A549 (cell line): ENCODE results near the gene ELOVL6. TPM values are rescaled to one million over a fixed set of nuclear protein-coding genes. Genes with fewer than 3 reads are reported as not detected.

ENCODE experiments used
- ATAC-seq, 2 experiments: fragments of 200-7000 bp in 1 of 2; fragments of >200 bp in 1 of 2; cut with Nextera tagmentation in 1 of 2; cut with Tn5 transposase in 1 of 2; 3 replicates each; pipeline versions ENCODE4 v1.8.0 to v1.9.1; 2018 to 2020; ENCODE audit warnings: mild to moderate bottlenecking in 1 of 2, moderate library complexity in 1 of 2
- CTCF ChIA-PET: fragments of 300-600 bp; sonication (Branson Sonifier 250); formaldehyde crosslinking; extraction: SDS; loops from one replicate; lab custom pipeline; 2021; ENCODE audit warnings: antibody characterized with exemption, inconsistent platforms; lab: Yijun Ruan, JAX
- POLR2A ChIA-PET: fragments of 350-600 bp; formaldehyde crosslinking; extraction: SDS; loops from one replicate; lab custom pipeline; 2021; ENCODE audit warnings: antibody characterized with exemption, inconsistent platforms; lab: Yijun Ruan, JAX
- DNase-seq, 2 experiments: peaks; one replicate each; pipeline versions ENCODE4 v3.0.0 to v3.0.0-alpha.2; 2011 to 2016; ENCODE audit warnings: low read depth in 1 of 2, low spot score in 1 of 2
- FAIRE-seq: peaks from 2 replicates; lab custom pipeline; 2011; peaks lifted over from hg19 to GRCh38; lab: Jason Lieb, UNC
- H3K27ac ChIP-seq, 2 experiments: fragments of >200 bp; sonication (Bioruptor Twin); formaldehyde crosslinking; 3 replicates each; pipeline ENCODE4 v1.5.1; 2016 to 2017
- H3K4me1 ChIP-seq: fragments of >200 bp; sonication (Bioruptor Twin); formaldehyde crosslinking; 3 replicates; pipeline ENCODE4 v1.6.1; 2016
- H3K4me2 ChIP-seq: fragments of >200 bp; sonication (Bioruptor Twin); formaldehyde crosslinking; 3 replicates; pipeline ENCODE4 v1.6.1; 2016
- H3K4me3 ChIP-seq: fragments of >200 bp; sonication (Bioruptor Twin); formaldehyde crosslinking; 3 replicates; pipeline ENCODE4 v1.5.1; 2016
- H3K9me3 ChIP-seq: fragments of >200 bp; sonication (Bioruptor Twin); formaldehyde crosslinking; 3 replicates; pipeline ENCODE4 v1.6.1; 2016
- BCL3 ChIP-seq: fragments of >200 bp; sonication (Bioruptor Twin); formaldehyde crosslinking; IDR thresholded peaks from 3 replicates; pipeline ENCODE4 v1.6.1; 2016
- CBX2 ChIP-seq: fragments of 200-600 bp; sonication (generic); IDR thresholded peaks from 2 replicates; pipeline ENCODE4 v1.6.1; 2016; ENCODE audit warnings: low read depth, mild to moderate bottlenecking, borderline replicate concordance
- CBX8 ChIP-seq: fragments of 200-600 bp; sonication (generic); IDR thresholded peaks from 2 replicates; pipeline ENCODE4 v1.6.1; 2016
- ELK1 ChIP-seq: fragments of 150-350 bp; IDR thresholded peaks from 2 replicates; pipeline ENCODE4 v1.6.1; 2014; ENCODE audit warnings: low read depth, mild to moderate bottlenecking, low read length
- FOSL2 ChIP-seq, 2 experiments: fragments of 450-650 bp in 1 of 2; fragments of >200 bp in 1 of 2; sonication (Bioruptor Twin) in 1 of 2; formaldehyde crosslinking; IDR thresholded peaks; 2 replicates each; pipeline versions ENCODE4 v1.5.0 to v1.6.1; 2016 to 2020; ENCODE audit warnings: mild to moderate bottlenecking in 1 of 2, moderate library complexity in 1 of 2
- GATA3 ChIP-seq: IDR thresholded peaks from 2 replicates; pipeline ENCODE4 v1.6.1; 2012; ENCODE audit warnings: borderline replicate concordance
- HOXB13 ChIP-seq: fragments of 250-450 bp; sonication (Bioruptor Pico); IDR thresholded peaks from 2 replicates; pipeline ENCODE4 v1.5.0; 2020; ENCODE audit warnings: low read depth, mild to moderate bottlenecking, moderate library complexity
- JUN ChIP-seq, 2 experiments: fragments of >200 bp; sonication (Bioruptor Twin); formaldehyde crosslinking; IDR thresholded peaks; 2 replicates in 1 of 2; 3 replicates in 1 of 2; pipeline ENCODE4 v1.6.1; 2016 to 2017
- JUNB ChIP-seq: fragments of >200 bp; sonication (Bioruptor Twin); formaldehyde crosslinking; IDR thresholded peaks from 2 replicates; pipeline ENCODE4 v1.6.1; 2016
- NFE2L2 ChIP-seq: fragments of 150-350 bp; conservative IDR thresholded peaks from 2 replicates; pipeline ENCODE4 v1.6.1; 2014; ENCODE audit warnings: low read length
- NR3C1 ChIP-seq: fragments of >200 bp; sonication (Bioruptor Twin); formaldehyde crosslinking; IDR thresholded peaks from 3 replicates; pipeline ENCODE4 v1.6.1; 2017
- POLR2AphosphoS2 ChIP-seq: conservative IDR thresholded peaks from 2 replicates; pipeline ENCODE4 v1.6.1; 2012; ENCODE audit warnings: low read length, improper control_type of control experiment, inconsistent platforms
- RFX5 ChIP-seq: fragments of 450-650 bp; IDR thresholded peaks from 2 replicates; pipeline ENCODE4 v1.7.1; 2014; ENCODE audit warnings: antibody characterized with exemption, mild to moderate bottlenecking, moderate library complexity
- SREBF2 ChIP-seq: fragments of 450-650 bp; IDR thresholded peaks from 2 replicates; pipeline ENCODE4 v1.6.1; 2014; ENCODE audit warnings: mild to moderate bottlenecking, moderate library complexity
- ZFP36 ChIP-seq: fragments of 450-650 bp; IDR thresholded peaks from 2 replicates; pipeline ENCODE4 v1.6.1; 2014; ENCODE audit warnings: borderline replicate concordance; ENCODE audit not compliant: partially characterized antibody
- ZSCAN20 ChIP-seq: fragments of 250-450 bp; sonication (Bioruptor Pico); IDR thresholded peaks from 2 replicates; pipeline ENCODE4 v1.8.0; 2022; ENCODE audit warnings: mild to moderate bottlenecking, moderate library complexity
- WGBS: methylation state at CpG from one replicate; pipeline ENCODE4 v1.1.6; 2017; ENCODE audit errors: missing lambda C conversion rate; 5-methylcytosine and 5-hydroxymethylcytosine counted together
- polyA plus RNA-seq, 4 experiments: library from polyadenylated mRNA; depleted of rRNA in 3 of 4; stranded (reverse); fragments of >200 nt; fragmentation: RNase III in 1 of 4; extraction: RNeasy Plus Mini Kit Qiagen cat#74134 plus additional on column Dnase treatment in 1 of 4; gene quantifications; 2 replicates in 3 of 4; 3 replicates in 1 of 4; pipeline ENCODE4 v1.2.3, GENCODE V29; 2011 to 2017
- TF ChIP-seq, protein P1 (sequence below): fragments of >200 bp; sonication (Bioruptor Twin); formaldehyde crosslinking; IDR thresholded peaks from 2 replicates; pipeline ENCODE4 v1.6.1; 2016
- TF ChIP-seq, protein P2 (sequence below): fragments of 200-600 bp; sonication (generic); IDR thresholded peaks from 2 replicates; pipeline ENCODE4 v1.6.1; 2016; ENCODE audit warnings: antibody characterized with exemption, mild to moderate bottlenecking, moderate library complexity
- TF ChIP-seq, protein P3 (sequence below): IDR thresholded peaks from 2 replicates; pipeline ENCODE4 v1.6.1; 2012; ENCODE audit warnings: low read depth, borderline replicate concordance

ELOVL6 gene
- polyA plus RNA-seq, 2 of the 4 experiments (the other 2 are of a cell fraction), result 22.0 to 26.8 TPM

- no peak for TF ChIP-seq RFX5
- TF ChIP-seq, protein P1, sequence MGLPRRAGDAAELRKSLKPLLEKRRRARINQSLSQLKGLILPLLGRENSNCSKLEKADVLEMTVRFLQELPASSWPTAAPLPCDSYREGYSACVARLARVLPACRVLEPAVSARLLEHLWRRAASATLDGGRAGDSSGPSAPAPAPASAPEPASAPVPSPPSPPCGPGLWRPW, result no peak
- no peak for TF ChIP-seq FOSL2 (IDR thresholded peaks at IDR 0.05)
- TF ChIP-seq FOSL2 (CRISPR knock-in tag; IDR thresholded peaks at IDR 0.05), result no peak
- no peak for TF ChIP-seq CBX2
- TF ChIP-seq HOXB13, result no peak
- TF ChIP-seq CBX8, result no peak
- no peak for TF ChIP-seq ZSCAN20 (CRISPR knock-in tag)
Measured at GRCh38 chr4:110135523-110135922, 62.9 kb downstream of the ELOVL6 start (continued).

GRCh38 chr4:110135076-110135475 lies 63.3 kb downstream of the ELOVL6 start:
- ATAC-seq, result no peak

More at GRCh38 chr4:110135076-110135475, 63.3 kb downstream of the ELOVL6 start:
- no peak for DNase-seq
- POLR2A ChIA-PET, result no interaction called here
- Histone ChIP-seq H3K27ac (no peak overlapping the region), H3K9me3 (no peaks in the 10 kb centered on the region), H3K4me3 (no peak overlapping the region), H3K4me1 (no peaks in the 10 kb centered on the region), H3K4me2 (no peak overlapping the region)
- 94% methylated on average over 2 of the region's 2 CpGs for WGBS
- CTCF ChIA-PET, result no interaction called here
- no peak for TF ChIP-seq POLR2AphosphoS2
- no peak for TF ChIP-seq NR3C1
- TF ChIP-seq JUNB, result no peak
- TF ChIP-seq SREBF2, result no peak
- no peak for TF ChIP-seq ZFP36
- TF ChIP-seq ELK1, result no peak
- TF ChIP-seq, protein P2, sequence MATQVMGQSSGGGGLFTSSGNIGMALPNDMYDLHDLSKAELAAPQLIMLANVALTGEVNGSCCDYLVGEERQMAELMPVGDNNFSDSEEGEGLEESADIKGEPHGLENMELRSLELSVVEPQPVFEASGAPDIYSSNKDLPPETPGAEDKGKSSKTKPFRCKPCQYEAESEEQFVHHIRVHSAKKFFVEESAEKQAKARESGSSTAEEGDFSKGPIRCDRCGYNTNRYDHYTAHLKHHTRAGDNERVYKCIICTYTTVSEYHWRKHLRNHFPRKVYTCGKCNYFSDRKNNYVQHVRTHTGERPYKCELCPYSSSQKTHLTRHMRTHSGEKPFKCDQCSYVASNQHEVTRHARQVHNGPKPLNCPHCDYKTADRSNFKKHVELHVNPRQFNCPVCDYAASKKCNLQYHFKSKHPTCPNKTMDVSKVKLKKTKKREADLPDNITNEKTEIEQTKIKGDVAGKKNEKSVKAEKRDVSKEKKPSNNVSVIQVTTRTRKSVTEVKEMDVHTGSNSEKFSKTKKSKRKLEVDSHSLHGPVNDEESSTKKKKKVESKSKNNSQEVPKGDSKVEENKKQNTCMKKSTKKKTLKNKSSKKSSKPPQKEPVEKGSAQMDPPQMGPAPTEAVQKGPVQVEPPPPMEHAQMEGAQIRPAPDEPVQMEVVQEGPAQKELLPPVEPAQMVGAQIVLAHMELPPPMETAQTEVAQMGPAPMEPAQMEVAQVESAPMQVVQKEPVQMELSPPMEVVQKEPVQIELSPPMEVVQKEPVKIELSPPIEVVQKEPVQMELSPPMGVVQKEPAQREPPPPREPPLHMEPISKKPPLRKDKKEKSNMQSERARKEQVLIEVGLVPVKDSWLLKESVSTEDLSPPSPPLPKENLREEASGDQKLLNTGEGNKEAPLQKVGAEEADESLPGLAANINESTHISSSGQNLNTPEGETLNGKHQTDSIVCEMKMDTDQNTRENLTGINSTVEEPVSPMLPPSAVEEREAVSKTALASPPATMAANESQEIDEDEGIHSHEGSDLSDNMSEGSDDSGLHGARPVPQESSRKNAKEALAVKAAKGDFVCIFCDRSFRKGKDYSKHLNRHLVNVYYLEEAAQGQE, result no peak
- no peak for TF ChIP-seq BCL3
- no peak for TF ChIP-seq CBX2
- TF ChIP-seq JUN (IDR thresholded peaks at IDR 0.05), result no peak
- no peak for TF ChIP-seq NFE2L2
- TF ChIP-seq GATA3, result no peak
- TF ChIP-seq, protein P3, sequence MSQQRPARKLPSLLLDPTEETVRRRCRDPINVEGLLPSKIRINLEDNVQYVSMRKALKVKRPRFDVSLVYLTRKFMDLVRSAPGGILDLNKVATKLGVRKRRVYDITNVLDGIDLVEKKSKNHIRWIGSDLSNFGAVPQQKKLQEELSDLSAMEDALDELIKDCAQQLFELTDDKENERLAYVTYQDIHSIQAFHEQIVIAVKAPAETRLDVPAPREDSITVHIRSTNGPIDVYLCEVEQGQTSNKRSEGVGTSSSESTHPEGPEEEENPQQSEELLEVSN, result no peak
- TF ChIP-seq, all 56 proteins: peak for 0
- no peak for FAIRE-seq
